ENCODE measurements around the gene OBSL1.

DNA sequence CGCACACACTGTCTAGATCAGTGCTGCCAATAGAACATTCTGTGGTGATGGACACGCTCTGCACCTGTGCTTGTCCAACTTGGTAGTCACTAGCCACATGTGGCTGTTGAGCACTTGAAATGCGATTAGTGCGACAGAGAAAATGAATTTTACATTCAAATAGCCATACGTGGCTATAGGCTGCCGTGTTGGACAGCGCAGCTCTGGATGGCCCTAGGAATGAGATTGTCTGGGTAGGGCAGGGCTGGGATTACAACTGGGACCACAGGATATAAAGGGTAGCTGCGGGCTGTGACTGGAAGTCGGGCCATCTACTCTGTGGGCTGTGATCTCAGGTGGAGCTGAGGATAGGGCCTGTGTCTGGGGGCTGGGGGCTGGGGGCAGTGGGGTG lies 51.8 kb downstream of the OBSL1 start:
- no peak for TF ChIP-seq POLR2AphosphoS5 (IDR thresholded peaks at IDR 0.05; ENCODE audit: low read depth, low read length)
- no peak for TF ChIP-seq POLR2A (IDR thresholded peaks at IDR 0.05; ENCODE audit: low read depth, low read length)
- no peak for TF ChIP-seq TAF1 (IDR thresholded peaks at IDR 0.05; ENCODE audit: low read depth, low read length)
- TF ChIP-seq SPI1 (IDR thresholded peaks at IDR 0.05; ENCODE audit: low read depth, low read length), result no peak
- TF ChIP-seq POU2F2 (IDR thresholded peaks at IDR 0.05; ENCODE audit: low read depth, low read length), result no peak
- TF ChIP-seq PAX5 (IDR thresholded peaks at IDR 0.05; ENCODE audit: insufficient read depth, low read length, severe bottlenecking), result no peak

Measured in GM12891 (cell line).